AG04450 (cell line): Measurements from ENCODE around the gene IP6K1. TPM values are rescaled to one million over a fixed set of nuclear protein-coding genes. Genes with fewer than 3 reads are reported as not detected.

Source experiments
- CTCF ChIA-PET: fragments of 300-600, 350-600 bp; formaldehyde crosslinking; extraction: SDS; loops from one replicate; lab custom pipeline; 2022; ENCODE audit warnings: antibody characterized with exemption, inconsistent platforms; lab: Charles Lee
- POLR2A ChIA-PET: fragments of 350-600 bp; formaldehyde crosslinking; extraction: SDS; loops from one replicate; lab custom pipeline; 2021; ENCODE audit warnings: antibody characterized with exemption, inconsistent platforms; lab: Yijun Ruan, JAX
- DNase-seq: peaks from one replicate; pipeline ENCODE4 v3.0.0-alpha.2; 2011; ENCODE audit warnings: low read depth, low spot score
- H3K27ac ChIP-seq: one replicate; pipeline ENCODE4 v1.5.1; 2012; ENCODE audit warnings: low read depth, low read length, control low read depth
- H3K27me3 ChIP-seq: one replicate; pipeline ENCODE4 v1.6.0; 2012; ENCODE audit warnings: low read length; ENCODE audit not compliant: control insufficient read depth, insufficient read depth
- H3K4me3 ChIP-seq: 2 replicates; pipeline ENCODE4 v1.5.1; 2011; ENCODE audit warnings: mild to moderate bottlenecking, low read depth, low read length, control low read depth
- H3K9me3 ChIP-seq: 2 replicates; pipeline ENCODE4 v1.5.1; 2012; ENCODE audit warnings: low read length; ENCODE audit not compliant: control insufficient read depth, insufficient read depth
- CTCF ChIP-seq: IDR thresholded peaks from 2 replicates; pipeline ENCODE4 v1.5.1; 2011; ENCODE audit warnings: low read depth, low read length, control low read depth, inconsistent platforms
- polyA plus RNA-seq: library from polyadenylated mRNA; depleted of rRNA; stranded (reverse); fragments of >200 nt; gene quantifications from 2 replicates; pipeline ENCODE4 v1.2.3, GENCODE V29; 2011

The IP6K1 gene
- polyA plus RNA-seq, 1 experiment: 40.4 TPM

- POLR2A ChIA-PET: no interaction called here
- TF ChIP-seq CTCF: no peak
These were observed 103.2 kb downstream of the IP6K1 start for GRCh38 chr3:49683162-49683561.

GRCh38 chr3:49681543-49681942 lies 104.8 kb downstream of the IP6K1 start:
- POLR2A ChIA-PET: no interaction called here

More at GRCh38 chr3:49683162-49683561, 103.2 kb downstream of the IP6K1 start:
- no peak overlapping the region for H3K4me3 ChIP-seq
- DNase-seq: no peak
- CTCF ChIA-PET: no interaction called here
- H3K27me3 ChIP-seq: no peaks in the 10 kb centered on the region
- no peaks in the 10 kb centered on the region for H3K9me3 ChIP-seq
- H3K27ac ChIP-seq: no peak overlapping the region

GRCh38 chr3:49681232-49681522 lies 105.2 kb downstream of the IP6K1 start:
- ChIA-PET POLR2A (no interaction called here), CTCF (no interaction called here)
- Histone ChIP-seq H3K4me3 (no peak overlapping the region), H3K9me3 (no peaks in the 10 kb centered on the region), H3K27me3 (no peaks in the 10 kb centered on the region), H3K27ac (no peak overlapping the region)
- no peak for DNase-seq
- no peak for TF ChIP-seq CTCF

More at GRCh38 chr3:49681543-49681942, 104.8 kb downstream of the IP6K1 start:
- Histone ChIP-seq H3K27ac (no peak overlapping the region), H3K4me3 (no peak overlapping the region), H3K27me3 (no peaks in the 10 kb centered on the region), H3K9me3 (no peaks in the 10 kb centered on the region)
- CTCF ChIA-PET: no interaction called here
- no peak for TF ChIP-seq CTCF
- no peak for DNase-seq

GRCh38 chr3:49680493-49681231 lies 105.7 kb downstream of the IP6K1 start:
- CTCF ChIA-PET: interaction anchor here (1.2 kb wide), 1 partner anchor 141 kb away, joined by 3 read pairs; no protein-coding TSS in a partner anchor

More at GRCh38 chr3:49680493-49681231, 105.7 kb downstream of the IP6K1 start:
- Histone ChIP-seq H3K4me3 (no peak overlapping the region), H3K27ac (no peak overlapping the region), H3K27me3 (no peaks in the 10 kb centered on the region), H3K9me3 (no peaks in the 10 kb centered on the region)
- no peak for DNase-seq
- POLR2A ChIA-PET: no interaction called here
- TF ChIP-seq CTCF: no peak
